ENCODE results near the gene COG7. TPM values are rescaled to one million over a fixed set of nuclear protein-coding genes. Genes with fewer than 3 reads are reported as not detected.

Gene COG7
- total and polyA plus RNA-seq, 2 donors (not counting 1 experiment from before 2014, with no cell fraction given): 17.5 to 20.9 TPM

GRCh38 chr16:23375643-23376042 is 77.3 kb downstream of the COG7 start:
- no peaks in the 10 kb centered on the region for H3K9me3 ChIP-seq (ENCODE audit: control insufficient read depth, insufficient read depth, low read depth, low read length)
- no peak overlapping the region for H3K4me3 ChIP-seq (replicated peaks in 1 of 4; ENCODE audit: control extremely low read depth in 1 of 4, insufficient read depth in 1 of 4, low read depth in 3 of 4, low read length in 4 of 4)
- no peak overlapping the region for H3K4me2 ChIP-seq (ENCODE audit: extremely low read depth, insufficient read depth, low read length)
- no peaks in the 10 kb centered on the region for H4K20me1 ChIP-seq (ENCODE audit: control insufficient read depth, extremely low read depth, insufficient read depth, low read length)
- H3K36me3 ChIP-seq (ENCODE audit: control insufficient read depth, insufficient read depth, low read length): no peaks in the 10 kb centered on the region
- H3K79me2 ChIP-seq (ENCODE audit: control insufficient read depth, insufficient read depth, low read length): no peaks in the 10 kb centered on the region
- TF ChIP-seq EZH2 (IDR thresholded peaks at IDR 0.05; ENCODE audit: low read length, missing control alignments) (no peak), CTCF (conservative IDR thresholded peaks at IDR 0.05 in 1 of 2, IDR thresholded peaks at IDR 0.05 in 1 of 2; ENCODE audit: low read depth in 1 of 2, low read length in 2 of 2) (no peak)
- H3K27me3 ChIP-seq (ENCODE audit: control insufficient read depth, insufficient read depth, low read length): peaks cover 2% of the 10 kb centered on the region
- H3K9ac ChIP-seq (ENCODE audit: insufficient read depth, low read length): no peak overlapping the region
- no peak overlapping the region for H2AFZ ChIP-seq (ENCODE audit: low read length)
- no peak overlapping the region for H3K27ac ChIP-seq (ENCODE audit: insufficient read depth, low read length)
- DNase-seq (ENCODE audit: low read depth in 2 of 2): no peak
- no peaks in the 10 kb centered on the region for H3K4me1 ChIP-seq (ENCODE audit: control insufficient read depth, extremely low read depth, insufficient read depth, low read length)

GRCh38 chr16:23374721-23375510 is 78.1 kb downstream of the COG7 start:
- no peak overlapping the region for H3K4me3 ChIP-seq (replicated peaks in 1 of 4; ENCODE audit: control extremely low read depth in 1 of 4, insufficient read depth in 1 of 4, low read depth in 3 of 4, low read length in 4 of 4)
- no peaks in the 10 kb centered on the region for H3K4me1 ChIP-seq (ENCODE audit: control insufficient read depth, extremely low read depth, insufficient read depth, low read length)
- TF ChIP-seq CTCF (conservative IDR thresholded peaks at IDR 0.05 in 1 of 2, IDR thresholded peaks at IDR 0.05 in 1 of 2; ENCODE audit: low read depth in 1 of 2, low read length in 2 of 2) (no peak), EZH2 (IDR thresholded peaks at IDR 0.05; ENCODE audit: low read length, missing control alignments) (no peak)
- H3K27ac ChIP-seq (ENCODE audit: insufficient read depth, low read length): no peak overlapping the region
- H3K4me2 ChIP-seq (ENCODE audit: extremely low read depth, insufficient read depth, low read length): no peak overlapping the region
- no peak overlapping the region for H3K9ac ChIP-seq (ENCODE audit: insufficient read depth, low read length)
- no peaks in the 10 kb centered on the region for H4K20me1 ChIP-seq (ENCODE audit: control insufficient read depth, extremely low read depth, insufficient read depth, low read length)
- no peaks in the 10 kb centered on the region for H3K79me2 ChIP-seq (ENCODE audit: control insufficient read depth, insufficient read depth, low read length)
- no peak for DNase-seq (ENCODE audit: low read depth in 2 of 2)
- no peaks in the 10 kb centered on the region for H3K9me3 ChIP-seq (ENCODE audit: control insufficient read depth, insufficient read depth, low read depth, low read length)
- H2AFZ ChIP-seq (ENCODE audit: low read length): no peak overlapping the region
- H3K27me3 ChIP-seq (ENCODE audit: control insufficient read depth, insufficient read depth, low read length): peaks cover 2% of the 10 kb centered on the region
- no peaks in the 10 kb centered on the region for H3K36me3 ChIP-seq (ENCODE audit: control insufficient read depth, insufficient read depth, low read length)

GRCh38 chr16:23373436-23374219 is 79.4 kb downstream of the COG7 start:
- Histone ChIP-seq H3K27me3 (ENCODE audit: control insufficient read depth, insufficient read depth, low read length) (peaks cover 2% of the 10 kb centered on the region), H3K9me3 (ENCODE audit: control insufficient read depth, insufficient read depth, low read depth, low read length) (no peaks in the 10 kb centered on the region), H3K4me3 (replicated peaks in 1 of 4; ENCODE audit: control extremely low read depth in 1 of 4, insufficient read depth in 1 of 4, low read depth in 3 of 4, low read length in 4 of 4) (no peak overlapping the region), H3K36me3 (ENCODE audit: control insufficient read depth, insufficient read depth, low read length) (no peaks in the 10 kb centered on the region), H3K9ac (ENCODE audit: insufficient read depth, low read length) (no peak overlapping the region), H4K20me1 (ENCODE audit: control insufficient read depth, extremely low read depth, insufficient read depth, low read length) (no peaks in the 10 kb centered on the region), H3K79me2 (ENCODE audit: control insufficient read depth, insufficient read depth, low read length) (no peaks in the 10 kb centered on the region), H3K4me1 (ENCODE audit: control insufficient read depth, extremely low read depth, insufficient read depth, low read length) (no peaks in the 10 kb centered on the region), H3K27ac (ENCODE audit: insufficient read depth, low read length) (no peak overlapping the region), H2AFZ (ENCODE audit: low read length) (no peak overlapping the region), H3K4me2 (ENCODE audit: extremely low read depth, insufficient read depth, low read length) (no peak overlapping the region)
- no peak for TF ChIP-seq CTCF (conservative IDR thresholded peaks at IDR 0.05 in 1 of 2, IDR thresholded peaks at IDR 0.05 in 1 of 2; ENCODE audit: low read depth in 1 of 2, low read length in 2 of 2)
- no peak for TF ChIP-seq EZH2 (IDR thresholded peaks at IDR 0.05; ENCODE audit: low read length, missing control alignments)
- no peak for DNase-seq (ENCODE audit: low read depth in 2 of 2)
